OCI-LY7 (cell line): ENCODE results near the gene RAP1B.

Experiments
- EZH2phosphoT487 ChIP-seq: fragments of 200-600 bp; sonication (generic); IDR thresholded peaks from 2 replicates; pipeline ENCODE4 v1.6.1; 2018; ENCODE audit warnings: low read depth, borderline replicate concordance, mild to moderate bottlenecking, mixed run types, antibody characterized with exemption, low read length, moderate library complexity, mixed read lengths
- TF ChIP-seq, protein P1 (sequence below): fragments of 200-600 bp; sonication (generic); conservative IDR thresholded peaks from 2 replicates; pipeline ENCODE4 v1.5.1; 2014; ENCODE audit warnings: mild to moderate bottlenecking, antibody characterized with exemption, low read length, moderate library complexity, mixed read lengths

DNA sequence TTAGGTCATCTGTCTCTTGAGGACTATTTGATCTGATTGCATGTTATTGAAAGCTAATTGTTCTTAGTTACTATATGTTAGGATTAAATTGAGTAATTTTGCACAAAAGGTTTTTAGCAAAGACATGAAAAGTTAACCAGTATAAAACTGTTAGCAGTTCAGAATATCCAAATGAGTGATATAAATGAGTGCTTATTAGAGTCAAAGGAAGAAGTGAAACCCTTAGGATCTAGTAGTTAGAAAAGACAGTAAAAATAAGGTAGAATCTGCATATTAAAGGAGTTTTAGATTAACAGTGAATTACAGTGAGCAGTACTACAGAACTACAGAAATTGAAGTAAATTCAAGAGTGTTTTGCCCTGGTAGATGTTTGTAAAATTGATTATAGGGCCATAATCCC is 12.4 kb downstream of the RAP1B start:
- TF ChIP-seq, protein P1, sequence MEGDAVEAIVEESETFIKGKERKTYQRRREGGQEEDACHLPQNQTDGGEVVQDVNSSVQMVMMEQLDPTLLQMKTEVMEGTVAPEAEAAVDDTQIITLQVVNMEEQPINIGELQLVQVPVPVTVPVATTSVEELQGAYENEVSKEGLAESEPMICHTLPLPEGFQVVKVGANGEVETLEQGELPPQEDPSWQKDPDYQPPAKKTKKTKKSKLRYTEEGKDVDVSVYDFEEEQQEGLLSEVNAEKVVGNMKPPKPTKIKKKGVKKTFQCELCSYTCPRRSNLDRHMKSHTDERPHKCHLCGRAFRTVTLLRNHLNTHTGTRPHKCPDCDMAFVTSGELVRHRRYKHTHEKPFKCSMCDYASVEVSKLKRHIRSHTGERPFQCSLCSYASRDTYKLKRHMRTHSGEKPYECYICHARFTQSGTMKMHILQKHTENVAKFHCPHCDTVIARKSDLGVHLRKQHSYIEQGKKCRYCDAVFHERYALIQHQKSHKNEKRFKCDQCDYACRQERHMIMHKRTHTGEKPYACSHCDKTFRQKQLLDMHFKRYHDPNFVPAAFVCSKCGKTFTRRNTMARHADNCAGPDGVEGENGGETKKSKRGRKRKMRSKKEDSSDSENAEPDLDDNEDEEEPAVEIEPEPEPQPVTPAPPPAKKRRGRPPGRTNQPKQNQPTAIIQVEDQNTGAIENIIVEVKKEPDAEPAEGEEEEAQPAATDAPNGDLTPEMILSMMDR, result no peak
- no peak for TF ChIP-seq EZH2phosphoT487
